Lower leg skin (tissue), 4 donors: ENCODE measurements around the gene MEGF6. TPM values are rescaled to one million over a fixed set of nuclear protein-coding genes. Genes with fewer than 3 reads are reported as not detected.

ENCODE experiments used
- DNase-seq, 2 donors: peaks; one replicate each; pipeline ENCODE4 v3.0.0-alpha.2; 2019; ENCODE audit warnings: low spot score in 2 of 2
- H3K4me3 ChIP-seq: fragments of 200-600 bp; sonication (generic); 2 replicates; pipeline ENCODE4 v1.5.1; 2017; ENCODE audit warnings: mild to moderate bottlenecking, low read depth; ENCODE audit not compliant: poor library complexity, severe bottlenecking
- POLR2A ChIP-seq, 2 donors: fragments of 450-650 bp; IDR thresholded peaks; one replicate each; pipeline ENCODE4 v1.6.1; 2016 to 2017; ENCODE audit warnings: antibody characterized with exemption in 2 of 2, mild to moderate bottlenecking in 1 of 2, moderate library complexity in 1 of 2
- WGBS, 2 donors: methylation state at CpG; one replicate each; pipeline ENCODE4 v1.1.5; 2018; 5-methylcytosine and 5-hydroxymethylcytosine counted together
- intact Hi-C: fragments of 100-400 bp; cut with DNase I; formaldehyde crosslinking; loops from one replicate; pipeline ENCODE4 v1.15.0; 2023; ENCODE audit warnings: low total_unique reads
- total RNA-seq, 4 donors: library from RNA; depleted of rRNA; stranded (reverse); fragments of >200 nt; gene quantifications; one replicate each; pipeline ENCODE4 v1.1.0, GENCODE V29; 2016
- TF ChIP-seq, protein P1 (sequence below), 3 donors: fragments of 450-650 bp; IDR thresholded peaks; one replicate each; pipeline ENCODE4 v1.5.1; 2016; ENCODE audit warnings: antibody characterized with exemption in 3 of 3, mild to moderate bottlenecking in 3 of 3, moderate library complexity in 2 of 3

The MEGF6 gene
- total RNA-seq, 4 donors from 2014 or later, result 81.1 to 147 (median 86.1) TPM

DNA sequence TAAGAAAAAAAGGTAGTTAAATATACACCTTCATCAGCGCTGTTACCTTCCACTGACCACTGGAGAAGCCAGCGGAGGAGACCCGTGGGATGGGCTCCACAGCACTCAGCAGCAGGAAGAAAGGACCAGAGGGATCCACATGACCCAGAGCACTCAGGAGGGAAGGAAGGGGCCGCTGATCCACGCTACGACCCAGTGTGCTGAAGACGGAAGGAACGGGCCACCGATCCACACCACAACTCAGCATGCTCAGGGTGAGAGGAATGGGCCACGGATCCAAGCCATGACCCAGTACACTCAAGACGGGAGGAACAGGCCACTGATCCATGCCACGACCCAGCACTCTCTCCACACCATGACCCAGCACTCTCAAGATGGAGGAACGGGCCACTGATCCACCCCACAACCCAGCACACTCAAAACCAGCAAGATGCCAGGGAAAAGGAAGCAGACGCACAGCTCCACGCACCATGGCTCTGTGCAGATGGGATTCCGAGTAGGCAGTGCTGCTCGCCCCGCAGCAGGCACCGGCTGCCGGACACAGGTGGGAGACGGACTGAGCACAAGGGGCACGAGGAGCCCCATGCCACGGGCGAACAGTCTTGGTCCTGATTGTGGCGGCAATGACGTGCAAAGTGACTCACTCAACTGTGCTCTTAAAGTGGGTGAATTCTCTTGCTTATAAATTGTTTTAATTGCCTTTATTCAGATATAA, 29.9 kb upstream of the MEGF6 start:
- intact Hi-C loops, result no loop called here
- WGBS, 2 donors, result 95 to 96% methylated on average over 22 to 26 of the region's 26 CpGs
- no peak overlapping the region for H3K4me3 ChIP-seq
- no peak for TF ChIP-seq POLR2A (IDR thresholded peaks at IDR 0.05)
- TF ChIP-seq, protein P1, sequence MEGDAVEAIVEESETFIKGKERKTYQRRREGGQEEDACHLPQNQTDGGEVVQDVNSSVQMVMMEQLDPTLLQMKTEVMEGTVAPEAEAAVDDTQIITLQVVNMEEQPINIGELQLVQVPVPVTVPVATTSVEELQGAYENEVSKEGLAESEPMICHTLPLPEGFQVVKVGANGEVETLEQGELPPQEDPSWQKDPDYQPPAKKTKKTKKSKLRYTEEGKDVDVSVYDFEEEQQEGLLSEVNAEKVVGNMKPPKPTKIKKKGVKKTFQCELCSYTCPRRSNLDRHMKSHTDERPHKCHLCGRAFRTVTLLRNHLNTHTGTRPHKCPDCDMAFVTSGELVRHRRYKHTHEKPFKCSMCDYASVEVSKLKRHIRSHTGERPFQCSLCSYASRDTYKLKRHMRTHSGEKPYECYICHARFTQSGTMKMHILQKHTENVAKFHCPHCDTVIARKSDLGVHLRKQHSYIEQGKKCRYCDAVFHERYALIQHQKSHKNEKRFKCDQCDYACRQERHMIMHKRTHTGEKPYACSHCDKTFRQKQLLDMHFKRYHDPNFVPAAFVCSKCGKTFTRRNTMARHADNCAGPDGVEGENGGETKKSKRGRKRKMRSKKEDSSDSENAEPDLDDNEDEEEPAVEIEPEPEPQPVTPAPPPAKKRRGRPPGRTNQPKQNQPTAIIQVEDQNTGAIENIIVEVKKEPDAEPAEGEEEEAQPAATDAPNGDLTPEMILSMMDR (IDR thresholded peaks at IDR 0.05), result no peak
- no peak for DNase-seq

DNA sequence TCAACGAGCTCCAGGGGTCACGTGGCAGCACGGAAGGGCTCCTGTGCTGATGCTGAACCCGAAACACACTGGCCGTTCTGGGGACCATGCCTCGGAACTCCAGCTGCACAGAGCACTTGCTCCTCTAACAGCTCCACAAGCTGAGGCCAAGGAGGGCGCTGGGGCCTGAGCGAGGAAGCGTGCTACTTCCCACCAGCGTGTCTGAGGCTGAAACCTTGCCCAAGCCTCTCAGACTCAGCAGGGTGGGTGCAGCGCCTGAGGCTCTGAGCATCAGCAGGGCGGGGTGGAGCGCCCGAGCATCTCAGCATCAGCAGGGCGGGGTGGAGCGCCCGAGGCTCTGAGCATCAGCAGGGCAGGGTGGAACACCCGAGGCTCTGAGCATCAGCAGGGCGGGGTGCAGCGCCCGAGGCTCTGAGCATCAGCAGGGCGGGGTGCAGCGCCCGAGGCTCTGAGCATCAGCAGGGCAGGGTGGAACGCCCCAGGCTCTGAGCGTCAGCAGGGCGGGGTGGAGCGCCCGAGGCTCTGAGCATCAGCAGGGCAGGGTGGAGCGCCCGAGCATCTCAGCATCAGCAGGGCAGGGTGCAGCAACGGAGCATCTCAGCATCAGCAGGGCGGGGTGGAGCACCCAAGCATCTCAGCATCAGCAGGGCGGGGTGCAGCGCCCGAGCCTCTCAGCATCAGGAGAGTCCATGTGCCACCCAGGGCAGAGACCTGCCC, 29.0 kb upstream of the MEGF6 start:
- TF ChIP-seq POLR2A (IDR thresholded peaks at IDR 0.05), result no peak
- TF ChIP-seq, protein P1 (IDR thresholded peaks at IDR 0.05), result no peak
- intact Hi-C loops, result no loop called here
- DNase-seq, result no peak
- H3K4me3 ChIP-seq, result no peak overlapping the region
- 69 to 71% methylated on average over 29 to 36 of the region's 36 CpGs for WGBS, 2 donors

DNA sequence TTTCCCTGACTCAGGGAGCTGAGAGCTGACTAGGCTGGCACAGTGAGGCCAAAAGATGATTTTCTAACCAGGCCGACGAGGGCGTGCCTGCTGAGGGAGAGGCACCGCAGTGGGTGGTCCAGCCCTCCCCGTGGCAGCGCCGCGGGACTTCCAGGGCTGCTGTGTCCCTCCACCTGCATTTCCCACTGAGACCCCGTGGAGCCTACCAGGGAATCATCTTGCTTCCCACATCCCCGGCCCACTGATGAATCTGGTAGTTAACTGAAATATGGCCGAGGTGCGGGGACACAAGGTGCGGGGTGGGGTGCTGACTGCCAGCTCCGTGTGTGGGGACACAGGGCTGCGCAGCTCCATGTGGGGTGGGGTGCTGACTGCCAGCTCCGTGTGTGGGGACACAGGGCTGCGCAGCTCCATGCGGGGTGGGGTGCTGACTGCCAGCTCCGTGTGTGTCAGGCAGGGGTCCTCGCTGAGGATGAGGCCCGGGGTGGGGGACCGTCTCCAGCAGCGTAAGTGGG, 28.1 kb upstream of the MEGF6 start:
- TF ChIP-seq, protein P1 (IDR thresholded peaks at IDR 0.05), result no peak
- TF ChIP-seq POLR2A (IDR thresholded peaks at IDR 0.05), result no peak
- no peak overlapping the region for H3K4me3 ChIP-seq
- WGBS, 2 donors, result 95% methylated on average over 20 to 23 of the region's 23 CpGs
- DNase-seq, result no peak
- intact Hi-C loops, result no loop called here

DNA sequence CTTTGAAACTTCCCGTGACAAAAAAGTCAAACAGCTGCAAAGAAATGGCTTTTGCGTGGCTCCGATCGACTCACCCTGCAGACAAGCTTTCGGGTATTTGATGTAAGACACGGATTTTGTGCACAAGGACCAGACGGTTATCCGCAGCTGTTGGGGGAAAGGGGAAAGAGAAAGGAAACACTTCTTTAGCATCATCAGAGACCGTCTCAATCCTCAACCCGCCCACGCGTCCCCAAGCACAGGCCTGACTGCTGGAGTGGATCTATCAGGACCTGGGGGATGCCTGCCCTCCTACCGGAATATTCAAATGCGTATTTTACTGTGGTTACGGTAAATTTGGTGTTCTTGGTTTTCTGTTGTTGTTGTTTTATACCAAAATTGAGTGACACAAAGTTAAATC, 27.4 kb upstream of the MEGF6 start:
- DNase-seq, result no peak
- 91 to 93% methylated on average over 15 of the region's 15 CpGs for WGBS, 2 donors
- no peak overlapping the region for H3K4me3 ChIP-seq
- intact Hi-C loops, result no loop called here
- TF ChIP-seq, protein P1 (IDR thresholded peaks at IDR 0.05), result no peak
- no peak for TF ChIP-seq POLR2A (IDR thresholded peaks at IDR 0.05)

DNA sequence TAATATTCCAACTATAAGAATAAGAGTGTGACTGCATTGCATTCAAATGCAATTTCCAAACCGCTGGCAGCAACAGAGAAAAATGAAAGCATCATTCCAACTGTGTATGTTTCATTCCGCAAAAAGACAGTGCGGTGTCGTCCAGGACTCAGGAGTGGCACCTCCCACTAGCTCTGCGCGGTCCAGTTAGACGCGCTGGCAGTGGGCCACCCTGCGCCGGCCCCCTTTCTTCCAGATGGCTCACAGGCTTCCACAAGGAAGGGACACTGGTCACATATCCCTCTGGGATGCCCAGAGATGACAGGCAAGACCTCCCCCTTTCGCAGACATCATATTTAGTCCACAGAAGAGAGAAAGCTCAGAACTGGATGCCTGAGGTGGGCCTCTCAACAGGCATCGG, 26.7 kb upstream of the MEGF6 start:
- TF ChIP-seq, protein P1 (IDR thresholded peaks at IDR 0.05), result no peak
- TF ChIP-seq POLR2A (IDR thresholded peaks at IDR 0.05), result no peak
- H3K4me3 ChIP-seq, result no peak overlapping the region
- 88 to 92% methylated on average over 12 of the region's 12 CpGs for WGBS, 2 donors
- intact Hi-C loops, result no loop called here
- no peak for DNase-seq
